ENCODE data around the gene SULT4A1.

The SULT4A1 gene

DNA sequence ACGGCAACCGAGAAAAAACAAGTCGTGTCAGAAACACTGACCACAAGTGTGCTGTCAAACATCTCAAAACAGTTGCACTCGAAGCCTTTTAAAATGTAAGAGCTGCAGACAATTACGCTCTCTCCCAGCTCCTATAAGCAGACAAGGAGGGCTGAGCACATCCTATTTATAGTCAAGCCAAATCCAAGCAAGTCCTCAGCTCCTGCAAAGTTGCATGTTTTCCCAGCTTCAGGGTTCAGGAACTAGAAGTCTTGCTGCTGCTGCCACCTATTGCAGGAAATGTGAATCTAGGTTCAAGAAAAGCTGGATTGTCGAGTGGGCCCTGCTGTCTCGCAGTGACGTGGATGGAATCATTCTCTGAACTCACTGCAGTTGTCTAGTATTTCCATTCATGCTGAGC, 65.7 kb downstream of the SULT4A1 start:
- peak in 2 of 3 experiments; percentile 24 to 78 for DNase-seq

DNA sequence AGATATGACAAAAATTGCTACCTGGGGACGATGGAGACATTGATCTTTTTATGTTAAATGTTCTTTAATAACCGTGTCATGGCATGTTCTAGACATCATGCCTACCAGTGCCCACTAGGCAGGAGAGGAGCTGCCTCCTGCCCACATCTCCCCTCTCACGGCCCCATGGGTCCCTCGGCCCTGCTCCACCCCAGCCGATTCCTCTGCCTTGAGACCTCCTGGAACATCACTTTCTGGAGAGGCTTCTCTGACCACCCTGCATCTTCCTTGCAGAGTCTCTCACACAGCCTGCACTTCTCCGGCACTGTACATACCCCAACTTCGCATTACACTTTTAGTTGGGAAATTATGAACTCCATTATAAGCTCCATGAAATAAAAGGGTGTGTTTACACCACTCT, 67.0 kb downstream of the SULT4A1 start:
- DNase-seq: no peak

DNA sequence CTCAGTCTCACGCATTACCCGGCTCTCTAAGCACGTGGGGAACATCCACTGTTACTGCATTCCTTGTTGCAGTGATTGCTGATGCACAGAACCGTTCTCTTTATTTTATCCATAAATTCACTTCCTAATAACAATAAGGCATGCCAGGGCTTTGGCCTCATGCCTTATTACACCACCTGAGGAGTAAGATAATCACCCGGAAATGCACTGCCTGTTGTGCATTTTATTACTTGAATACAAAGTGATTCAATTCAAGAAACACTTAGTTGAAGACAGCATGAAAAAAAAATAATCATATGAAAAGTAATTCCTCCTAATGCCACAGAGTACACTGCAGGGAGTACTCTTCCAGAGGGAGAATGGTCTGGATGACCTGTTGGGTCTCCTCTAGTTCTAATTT, 69.4 kb downstream of the SULT4A1 start:
- DNase-seq: peak in 1 of 3 experiments; percentile 10

DNA sequence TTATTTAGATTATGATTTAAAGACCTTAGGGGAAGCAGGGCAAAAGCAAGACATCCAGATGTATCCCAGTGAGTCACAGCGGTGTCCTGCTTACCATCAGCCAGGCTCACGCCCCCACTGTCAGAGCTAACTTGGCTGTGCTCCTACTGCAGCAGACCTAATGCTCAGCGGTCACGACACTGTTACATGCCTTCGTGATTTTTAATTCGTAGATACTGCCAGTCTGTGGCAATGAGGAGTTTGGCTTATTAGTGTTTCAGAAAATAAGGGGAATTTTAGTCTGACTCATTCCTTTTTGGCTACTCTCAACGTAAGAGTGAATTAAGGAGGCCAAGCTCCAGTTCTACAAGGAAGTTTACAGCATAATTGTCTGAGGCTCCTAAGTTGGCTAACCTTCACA, 72.9 kb downstream of the SULT4A1 start:
- DNase-seq: no peak

DNA sequence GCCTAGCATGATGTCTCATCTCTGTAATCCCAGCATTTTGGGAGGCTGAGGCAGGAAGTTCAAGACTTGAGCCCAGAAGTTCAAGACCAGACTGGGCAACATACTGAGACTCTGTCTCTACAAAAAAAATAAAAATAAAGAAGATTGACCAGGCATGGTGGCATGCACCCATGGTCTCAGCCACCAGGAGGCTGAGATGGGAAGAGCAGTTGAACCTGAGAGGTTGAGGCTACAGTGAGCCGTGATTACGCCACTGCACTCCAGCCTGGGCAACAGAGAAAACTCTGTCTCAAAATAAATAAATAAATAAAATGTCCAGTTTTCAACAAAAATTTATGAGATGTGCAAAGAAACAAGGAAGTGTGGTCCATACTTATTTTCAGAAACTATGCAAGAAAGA, 78.5 kb downstream of the SULT4A1 start:
- no peak for DNase-seq

DNA sequence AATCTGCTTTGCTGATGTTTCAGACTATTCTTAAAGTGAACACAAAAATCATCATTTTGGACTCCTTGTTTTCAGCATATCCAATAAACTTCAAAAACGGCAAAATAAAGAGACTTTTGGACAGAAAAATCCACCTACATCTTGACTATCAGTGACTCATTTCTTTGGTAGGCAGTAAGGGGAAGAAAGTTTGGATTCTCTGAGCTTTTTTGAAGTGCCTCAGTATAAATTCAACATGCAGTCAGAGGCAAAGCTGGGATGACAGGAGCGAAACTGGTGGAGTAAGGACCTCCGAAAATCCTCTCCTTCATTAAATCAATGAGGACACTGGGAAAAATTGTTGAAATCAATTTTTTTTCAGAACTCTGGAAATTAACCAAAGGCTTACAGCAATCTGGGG, 79.9 kb downstream of the SULT4A1 start:
- DNase-seq: no peak

DNA sequence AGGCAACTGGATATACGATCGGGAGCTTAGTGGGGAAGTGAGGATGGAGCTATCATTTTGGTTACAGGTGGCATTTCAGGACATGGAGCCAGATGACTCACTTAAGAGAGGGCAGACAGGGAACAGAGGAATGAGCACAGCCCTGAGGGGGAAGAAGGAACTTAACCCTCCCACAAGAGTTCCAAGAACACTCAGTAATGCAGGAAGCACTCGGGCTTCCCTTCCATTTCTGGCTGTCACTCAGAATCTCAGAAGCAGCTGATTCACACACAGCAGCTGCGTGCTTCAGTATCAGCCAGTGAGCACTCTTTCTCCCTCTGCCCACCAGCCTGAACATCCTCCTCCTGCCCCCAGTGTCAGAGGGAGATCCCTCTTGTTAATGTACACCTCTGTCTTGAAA, 85.0 kb downstream of the SULT4A1 start:
- no peak for DNase-seq

DNA sequence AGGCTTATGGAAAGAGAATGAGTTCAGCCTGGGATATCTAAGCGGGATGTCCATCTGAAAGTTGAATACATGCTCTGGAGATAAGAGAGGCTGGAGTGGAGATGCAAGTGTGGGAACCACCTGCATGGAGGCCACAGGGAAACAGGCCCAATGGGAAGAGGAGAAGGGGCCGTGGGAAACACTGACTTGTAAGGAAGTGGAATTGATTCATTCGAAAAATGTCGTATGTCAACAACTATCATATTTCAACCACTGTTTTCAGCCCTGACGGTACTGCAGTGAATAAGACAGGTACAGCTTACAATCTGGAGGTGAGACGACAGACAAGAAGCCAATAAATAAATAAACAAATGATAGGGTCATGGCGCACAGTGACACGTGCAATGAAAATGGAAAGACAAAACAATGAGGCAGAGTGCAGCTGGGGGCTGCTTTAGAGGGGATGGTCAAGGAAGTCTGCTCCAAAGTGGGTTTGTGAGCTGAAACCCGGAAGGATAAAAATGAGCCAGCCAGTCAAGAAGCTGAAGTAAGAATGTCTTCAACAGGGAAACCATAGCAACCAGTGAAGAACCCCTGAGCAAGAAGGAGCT, 86.1 kb downstream of the SULT4A1 start:
- DNase-seq: peak in 1 of 3 experiments; percentile 10
